Psoas muscle (tissue), 8 donors: ENCODE measurements around the gene IAH1. TPM values are rescaled to one million over a fixed set of nuclear protein-coding genes. Genes with fewer than 3 reads are reported as not detected.

ENCODE experiments used
- ATAC-seq, 4 donors: fragments of 200-7000 bp; cut with Tn5 transposase; one replicate each; pipeline ENCODE4 v1.9.1; 2020; ENCODE audit warnings: moderate library complexity in 3 of 4, mild to moderate bottlenecking in 2 of 4
- DNase-seq, 2 donors: peaks; one replicate each; pipeline ENCODE4 v3.0.0-alpha.2; 2020
- H3K27ac ChIP-seq: fragments of 200-600 bp; one replicate; pipeline ENCODE4 v1.8.0; 2022
- H3K27me3 ChIP-seq, 3 donors: fragments of 200-600 bp in 1 of 3; one replicate each; pipeline versions ENCODE4 v1.6.1 to v1.8.0; 2013 to 2022; ENCODE audit warnings: low read length in 2 of 3, mild to moderate bottlenecking in 2 of 3, moderate library complexity in 1 of 3; ENCODE audit not compliant: insufficient read depth in 3 of 3
- H3K36me3 ChIP-seq, 2 donors: fragments of 200-600 bp in 1 of 2; one replicate each; pipeline versions ENCODE4 v1.6.1 to v1.8.0; 2013 to 2022; ENCODE audit warnings: low read depth in 1 of 2, mild to moderate bottlenecking in 1 of 2, moderate library complexity in 1 of 2; ENCODE audit not compliant: insufficient read depth in 1 of 2
- H3K4me1 ChIP-seq: fragments of 200-600 bp; one replicate; pipeline ENCODE4 v1.8.0; 2022
- H3K4me3 ChIP-seq: fragments of 200-600 bp; one replicate; pipeline ENCODE4 v1.8.0; 2022; ENCODE audit warnings: mild to moderate bottlenecking
- H3K9me3 ChIP-seq: fragments of 200-600 bp; one replicate; pipeline ENCODE4 v1.8.0; 2022
- CTCF ChIP-seq: fragments of 200-600 bp; IDR thresholded peaks from one replicate; pipeline ENCODE4 v1.8.0; 2022; ENCODE audit warnings: antibody characterized with exemption
- WGBS, 3 donors: extraction: QIAGEN DNeasy Blood & Tissue Kit; methylation state at CpG; one replicate each; pipeline versions ENCODE4 v1.1.6 to v1.1.7; 2013; 5-methylcytosine and 5-hydroxymethylcytosine counted together
- intact Hi-C, 2 donors: fragments of 100-400 bp; cut with DNase I; formaldehyde crosslinking; loops; one replicate each; pipeline versions ENCODE4 v1.11.0 to v1.14.2; 2022
- polyA plus RNA-seq, 3 donors: library from polyadenylated mRNA; stranded (reverse); fragments of 200-250 nt; gene quantifications; one replicate each; pipeline ENCODE4 v1.2.3, GENCODE V29; 2013
- total RNA-seq, 4 donors: library from RNA; stranded (reverse); fragmentation: NEBNext Ultra II Directional in 2 of 4; extraction: Animal tissue kit (Norgen Biotek cat#: 25700) in 2 of 4; gene quantifications; one replicate each; pipeline versions ENCODE4 v1.2.1 to v1.2.4, GENCODE V29; 2021 to 2023
- donor health status: healthy with polysubstance abuse.
- donor health status: DM: no; HTN: no; CAD: no; lungs with moderate emphysema.
- donor health status: Bipolar disorder and iron deficiency.
- donor health status: healthy.
- donor health status: DM: yes; HTN: yes; CAD: no.
- donor health status: DM: no; HTN: no; CAD: no.
- donor health status: DM: no; HTN: no; CAD: no.
- donor health status: DM: yes; HTN: yes; CAD: no.

IAH1 gene
- total and polyA plus RNA-seq, 7 donors: 30.1 to 63.0 (median 49.9) TPM

GRCh38 chr2:9488583-9489547 is 14.5 kb downstream of the IAH1 start:
- WGBS, 3 donors: 95 to 100% (median 98%) methylated on average over 1 of the region's 1 CpG
- no peak for TF ChIP-seq CTCF
- Histone ChIP-seq H3K4me3 (no peak overlapping the region), H3K4me1 (no peaks in the 10 kb centered on the region), H3K27ac (no peak overlapping the region), H3K27me3 (no peaks in the 10 kb centered on the region), H3K9me3 (no peaks in the 10 kb centered on the region), H3K36me3 (peaks cover 31 to 99% of the 10 kb centered on the region in 2 donors)
- DNase-seq: no peak
- intact Hi-C loops: no loop called here
- ATAC-seq: no peak

- DNase-seq (no peak), ATAC-seq (no peak)
- WGBS, 3 donors: 88 to 92% (median 90%) methylated on average over 2 of the region's 2 CpGs
- H3K27ac ChIP-seq: no peak overlapping the region
- no peaks in the 10 kb centered on the region for H3K9me3 ChIP-seq
- peaks cover 30 to 99% of the 10 kb centered on the region in 2 donors for H3K36me3 ChIP-seq
- intact Hi-C loops: loop anchor here in 1 of 2 donors (5.0 kb wide), 1 partner anchor 37 kb away; no protein-coding TSS in a partner anchor
- H3K27me3 ChIP-seq: no peaks in the 10 kb centered on the region
- H3K4me3 ChIP-seq: no peak overlapping the region
- H3K4me1 ChIP-seq: no peaks in the 10 kb centered on the region
- TF ChIP-seq CTCF: no peak
Measured at GRCh38 chr2:9490789-9491188, 16.4 kb downstream of the IAH1 start.

- no peak for TF ChIP-seq CTCF
- WGBS, 3 donors: 29 to 57% (median 41%) methylated on average over 2 of the region's 2 CpGs
- H3K4me3 ChIP-seq: no peak overlapping the region
- no peak overlapping the region for H3K27ac ChIP-seq
- DNase-seq: no peak
- peaks cover 2% of the 10 kb centered on the region for H3K4me1 ChIP-seq
- H3K27me3 ChIP-seq: no peaks in the 10 kb centered on the region
- no peak for ATAC-seq
- intact Hi-C loops: loop anchor here in 1 of 2 donors (5.0 kb wide), 1 partner anchor 34 kb away; no protein-coding TSS in a partner anchor
- H3K36me3 ChIP-seq: peaks cover 27 to 100% of the 10 kb centered on the region in 2 donors
- H3K9me3 ChIP-seq: no peaks in the 10 kb centered on the region
Measured at GRCh38 chr2:9492927-9493326, 18.6 kb downstream of the IAH1 start.

- DNase-seq: no peak
Measured at GRCh38 chr2:9493478-9493877, 19.1 kb downstream of the IAH1 start.

More at GRCh38 chr2:9493478-9493877, 19.1 kb downstream of the IAH1 start:
- ATAC-seq: no peak
- intact Hi-C loops: loop anchor here in 1 of 2 donors (5.0 kb wide), 1 partner anchor 34 kb away; no protein-coding TSS in a partner anchor
- 82 to 86% (median 83%) methylated on average over 3 of the region's 3 CpGs for WGBS, 3 donors
- H3K4me1 ChIP-seq: peaks cover 5% of the 10 kb centered on the region
- peaks cover 27 to 100% of the 10 kb centered on the region in 2 donors for H3K36me3 ChIP-seq
- no peaks in the 10 kb centered on the region for H3K9me3 ChIP-seq
- no peak overlapping the region for H3K27ac ChIP-seq
- TF ChIP-seq CTCF: no peak
- H3K4me3 ChIP-seq: no peak overlapping the region
- no peaks in the 10 kb centered on the region for H3K27me3 ChIP-seq
